Sigmoid colon (tissue), 7 donors: Measurements from ENCODE around the gene CCDC192. TPM values are rescaled to one million over a fixed set of nuclear protein-coding genes. Genes with fewer than 3 reads are reported as not detected.

Experiments
- DNase-seq: peaks from one replicate; pipeline ENCODE4 v3.0.0-alpha.2; 2019
- H3K27ac ChIP-seq, 4 donors: fragments of 200-600 bp; sonication (generic); one replicate each; pipeline ENCODE4 v1.5.1; 2016 to 2019; ENCODE audit warnings: mild to moderate bottlenecking in 1 of 4
- H3K27me3 ChIP-seq, 3 donors: fragments of 200-600 bp; sonication (generic); one replicate each; pipeline ENCODE4 v1.5.1; 2019; ENCODE audit warnings: mild to moderate bottlenecking in 1 of 3
- H3K36me3 ChIP-seq, 4 donors: fragments of 200-600 bp; sonication (generic); one replicate each; pipeline ENCODE4 v1.5.1; 2016 to 2019
- H3K4me1 ChIP-seq, 4 donors: fragments of 200-600 bp; sonication (generic); one replicate each; pipeline ENCODE4 v1.5.1; 2017 to 2019
- H3K4me3 ChIP-seq, 4 donors: fragments of 200-600 bp; sonication (generic); one replicate each; pipeline ENCODE4 v1.5.1; 2017 to 2019; ENCODE audit warnings: mild to moderate bottlenecking in 2 of 4, moderate library complexity in 1 of 4
- H3K9me3 ChIP-seq, 4 donors: fragments of 200-600 bp in 3 of 4; sonication (generic) in 3 of 4; one replicate each; pipeline versions ENCODE4 v1.5.1 to v1.6.1; 2013 to 2019
- EP300 ChIP-seq, 4 donors: sonication (generic); formaldehyde crosslinking; IDR thresholded peaks; one replicate each; pipeline ENCODE4 v1.6.1; 2017; ENCODE audit warnings: antibody characterized with exemption in 4 of 4
- POLR2A ChIP-seq, 2 donors: fragments of 450-650 bp; IDR thresholded peaks; one replicate each; pipeline ENCODE4 v1.6.1; 2016; ENCODE audit warnings: antibody characterized with exemption in 2 of 2, mild to moderate bottlenecking in 2 of 2, moderate library complexity in 2 of 2
- POLR2AphosphoS5 ChIP-seq, 4 donors: sonication (generic); formaldehyde crosslinking; IDR thresholded peaks; one replicate each; pipeline ENCODE4 v1.6.1; 2017; ENCODE audit warnings: antibody characterized with exemption in 4 of 4
- WGBS, 2 donors: extraction: QIAGEN DNeasy Blood & Tissue Kit; methylation state at CpG; one replicate each; pipeline ENCODE4 v1.1.7; 2013; 5-methylcytosine and 5-hydroxymethylcytosine counted together
- intact Hi-C: fragments of 100-400 bp; cut with DNase I; formaldehyde crosslinking; loops from one replicate; pipeline ENCODE4 v1.15.1; 2023
- polyA plus RNA-seq, 3 donors: library from polyadenylated mRNA; stranded (reverse); fragments of 200-250 nt; gene quantifications; one replicate each; pipeline ENCODE4 v1.2.3, GENCODE V29; 2013
- total RNA-seq, 4 donors: library from RNA; depleted of rRNA; stranded (reverse); fragments of >200 nt; gene quantifications; one replicate each; pipeline ENCODE4 v1.1.0, GENCODE V29; 2016
- TF ChIP-seq, protein P1 (sequence below), 4 experiments: fragments of 450-650 bp in 3 of 4; fragments of 200-600 bp in 1 of 4; IDR thresholded peaks; one replicate each; pipeline ENCODE4 v1.5.1; 2016 to 2019; ENCODE audit warnings: antibody characterized with exemption in 4 of 4, mild to moderate bottlenecking in 3 of 4, moderate library complexity in 2 of 4
- donor health status: healthy with polysubstance abuse.
- donor health status: Bipolar disorder and iron deficiency.
- donor health status: healthy.

Gene CCDC192
- total and polyA plus RNA-seq, 7 donors, result 0.36 to 2.4 TPM; not detected in 5

GRCh38 chr5:127981498-127981897 is 278.3 kb downstream of the CCDC192 start:
- H3K27ac ChIP-seq, result no peak overlapping the region
- 90 to 91% methylated on average over 4 of the region's 4 CpGs for WGBS, 2 donors
- H3K4me3 ChIP-seq, result no peak overlapping the region
- H3K9me3 ChIP-seq, result no peaks in the 10 kb centered on the region
- H3K27me3 ChIP-seq, result no peaks in the 10 kb centered on the region
- H3K36me3 ChIP-seq, result no peaks in the 10 kb centered on the region
- no peak for DNase-seq
- H3K4me1 ChIP-seq, result peaks cover 0 to 9% (median 1%) of the 10 kb centered on the region in 4 donors
- TF ChIP-seq EP300 (IDR thresholded peaks at IDR 0.05) (no peak), POLR2A (IDR thresholded peaks at IDR 0.05) (no peak), POLR2AphosphoS5 (IDR thresholded peaks at IDR 0.05) (no peak)
- TF ChIP-seq, protein P1, sequence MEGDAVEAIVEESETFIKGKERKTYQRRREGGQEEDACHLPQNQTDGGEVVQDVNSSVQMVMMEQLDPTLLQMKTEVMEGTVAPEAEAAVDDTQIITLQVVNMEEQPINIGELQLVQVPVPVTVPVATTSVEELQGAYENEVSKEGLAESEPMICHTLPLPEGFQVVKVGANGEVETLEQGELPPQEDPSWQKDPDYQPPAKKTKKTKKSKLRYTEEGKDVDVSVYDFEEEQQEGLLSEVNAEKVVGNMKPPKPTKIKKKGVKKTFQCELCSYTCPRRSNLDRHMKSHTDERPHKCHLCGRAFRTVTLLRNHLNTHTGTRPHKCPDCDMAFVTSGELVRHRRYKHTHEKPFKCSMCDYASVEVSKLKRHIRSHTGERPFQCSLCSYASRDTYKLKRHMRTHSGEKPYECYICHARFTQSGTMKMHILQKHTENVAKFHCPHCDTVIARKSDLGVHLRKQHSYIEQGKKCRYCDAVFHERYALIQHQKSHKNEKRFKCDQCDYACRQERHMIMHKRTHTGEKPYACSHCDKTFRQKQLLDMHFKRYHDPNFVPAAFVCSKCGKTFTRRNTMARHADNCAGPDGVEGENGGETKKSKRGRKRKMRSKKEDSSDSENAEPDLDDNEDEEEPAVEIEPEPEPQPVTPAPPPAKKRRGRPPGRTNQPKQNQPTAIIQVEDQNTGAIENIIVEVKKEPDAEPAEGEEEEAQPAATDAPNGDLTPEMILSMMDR (IDR thresholded peaks at IDR 0.05), result no peak
- intact Hi-C loops, result no loop called here

GRCh38 chr5:127985811-127986325 is 282.7 kb downstream of the CCDC192 start:
- intact Hi-C loops, result no loop called here
- H3K4me3 ChIP-seq, result no peak overlapping the region
- TF ChIP-seq, protein P1 (IDR thresholded peaks at IDR 0.05), result no peak
- TF ChIP-seq POLR2AphosphoS5 (IDR thresholded peaks at IDR 0.05) (no peak), EP300 (IDR thresholded peaks at IDR 0.05) (no peak), POLR2A (IDR thresholded peaks at IDR 0.05) (no peak)
- H3K27ac ChIP-seq, result no peak overlapping the region
- no peaks in the 10 kb centered on the region for H3K27me3 ChIP-seq
- H3K4me1 ChIP-seq, result peaks cover 0 to 17% (median 12%) of the 10 kb centered on the region in 4 donors
- WGBS, 2 donors, result 97% methylated on average over 7 of the region's 7 CpGs
- H3K9me3 ChIP-seq, result no peaks in the 10 kb centered on the region
- DNase-seq, result no peak
- no peaks in the 10 kb centered on the region for H3K36me3 ChIP-seq

DNA sequence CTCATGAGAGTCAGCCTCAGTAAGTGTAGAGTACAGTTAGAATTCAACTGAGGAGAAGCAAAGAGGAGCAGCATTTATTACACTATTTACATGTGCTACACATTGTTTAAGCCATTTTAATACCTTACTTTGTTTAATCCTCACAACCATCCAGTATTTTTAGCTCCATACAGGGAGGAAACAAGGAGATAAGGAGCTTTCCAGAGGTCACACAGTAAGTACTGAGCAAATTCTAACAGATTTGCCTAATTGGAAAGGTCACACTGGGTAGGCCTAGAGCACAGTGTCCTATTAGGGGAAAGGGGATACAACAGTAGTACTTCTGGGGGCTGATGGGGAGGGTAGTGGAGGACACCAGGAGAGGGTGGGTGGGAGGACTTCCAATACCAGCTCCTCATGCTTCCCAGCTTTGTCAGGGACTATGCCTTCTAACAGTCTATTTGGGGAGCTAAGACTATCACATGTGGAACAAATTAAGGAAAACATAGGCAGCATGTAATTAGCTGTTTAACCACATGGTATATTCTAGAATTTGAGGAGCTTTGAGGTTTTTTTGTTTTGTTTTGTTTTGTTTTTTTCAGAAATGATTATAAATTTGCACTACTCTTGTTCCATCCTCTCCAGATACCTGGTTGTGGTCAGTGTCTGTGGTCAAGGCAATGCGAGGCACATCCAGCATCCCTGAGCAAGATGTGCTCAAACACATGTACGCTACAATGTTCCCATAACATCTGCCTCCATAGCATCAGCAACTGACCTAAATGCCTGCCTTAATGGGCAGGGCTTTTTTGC is 284.4 kb downstream of the CCDC192 start:
- no peaks in the 10 kb centered on the region for H3K27me3 ChIP-seq
- no peak for DNase-seq
- TF ChIP-seq, protein P1 (IDR thresholded peaks at IDR 0.05), result no peak
- TF ChIP-seq EP300 (IDR thresholded peaks at IDR 0.05), result no peak
- TF ChIP-seq POLR2A (IDR thresholded peaks at IDR 0.05), result no peak
- TF ChIP-seq POLR2AphosphoS5 (IDR thresholded peaks at IDR 0.05), result no peak
- H3K4me3 ChIP-seq, result no peak overlapping the region
- no peaks in the 10 kb centered on the region for H3K9me3 ChIP-seq
- H3K4me1 ChIP-seq, result peaks cover 0 to 17% (median 12%) of the 10 kb centered on the region in 4 donors
- 94 to 95% methylated on average over 2 of the region's 2 CpGs for WGBS, 2 donors
- H3K36me3 ChIP-seq, result no peaks in the 10 kb centered on the region
- intact Hi-C loops, result no loop called here
- peak overlapping the region in 2 of 4 donors; percentile 26 to 30 for H3K27ac ChIP-seq

- Histone ChIP-seq H3K9me3 (no peaks in the 10 kb centered on the region), H3K27me3 (no peaks in the 10 kb centered on the region), H3K4me1 (peaks cover 0 to 17% (median 12%) of the 10 kb centered on the region in 4 donors), H3K27ac (peak overlapping the region in 2 of 4 donors; percentile 26 to 30), H3K4me3 (no peak overlapping the region), H3K36me3 (no peaks in the 10 kb centered on the region)
- TF ChIP-seq POLR2A (IDR thresholded peaks at IDR 0.05) (no peak), POLR2AphosphoS5 (IDR thresholded peaks at IDR 0.05) (no peak), EP300 (IDR thresholded peaks at IDR 0.05) (no peak)
- TF ChIP-seq, protein P1 (IDR thresholded peaks at IDR 0.05), result no peak
- DNase-seq, result no peak
- intact Hi-C loops, result no loop called here
Measured at GRCh38 chr5:127988146-127988760, 285.1 kb downstream of the CCDC192 start.

Other genes with a start within 250 kb of the CCDC192 start
- 10 to 100 TPM; 19.3 to 30.7 (median 29.2) TPM for gene PRRC1, start 185.8 kb upstream of the CCDC192 start, total RNA-seq
- gene PRRC1, start 185.8 kb upstream of the CCDC192 start, polyA plus RNA-seq, result 10 to 100 TPM; 22.4 to 32.1 (median 28.8) TPM
- gene CTXN3, start 54.3 kb upstream of the CCDC192 start, total RNA-seq, result not detected
- gene CTXN3, start 54.3 kb upstream of the CCDC192 start, polyA plus RNA-seq, result not detected